GM12892 (cell line): ENCODE data around the gene FNDC1.

Source experiments
- DNase-seq: peaks from one replicate; pipeline ENCODE4 v3.0.0; 2011; ENCODE audit not compliant: insufficient read length
- FAIRE-seq: peaks from 2 replicates; lab custom pipeline; 2011; peaks lifted over from hg19 to GRCh38; lab: Jason Lieb, UNC
- POLR2A ChIP-seq: IDR thresholded peaks from 2 replicates; pipeline ENCODE4 v1.6.1; 2011; ENCODE audit warnings: low read depth, low read length, control low read depth
- POLR2AphosphoS5 ChIP-seq: IDR thresholded peaks from 2 replicates; pipeline ENCODE4 v1.6.1; 2011; ENCODE audit warnings: low read depth, low read length, control low read depth
- TAF1 ChIP-seq: IDR thresholded peaks from 2 replicates; pipeline ENCODE4 v1.6.1; 2011; ENCODE audit warnings: low read depth, mild to moderate bottlenecking, control low read depth, low read length, borderline replicate concordance

The FNDC1 gene

GRCh38 chr6:159169557-159170332, 545 bp downstream of the FNDC1 start:
- no peak for TF ChIP-seq TAF1
- TF ChIP-seq POLR2AphosphoS5, result no peak
- TF ChIP-seq POLR2A, result no peak
- FAIRE-seq (no peak), DNase-seq (peak; percentile 28)

- TF ChIP-seq POLR2A (no peak), TAF1 (no peak), POLR2AphosphoS5 (no peak)
- FAIRE-seq (no peak), DNase-seq (no peak)
Measured at GRCh38 chr6:159170333-159170672, 1.1 kb downstream of the FNDC1 start.

GRCh38 chr6:159170999-159171712, 2.0 kb downstream of the FNDC1 start:
- no peak for FAIRE-seq
- TF ChIP-seq POLR2AphosphoS5 (no peak), POLR2A (no peak), TAF1 (no peak)
- DNase-seq, result no peak

- no peak for FAIRE-seq
- TF ChIP-seq TAF1 (no peak), POLR2AphosphoS5 (no peak), POLR2A (no peak)
- DNase-seq, result no peak
Measured at GRCh38 chr6:159172091-159172491, 2.9 kb downstream of the FNDC1 start.

GRCh38 chr6:159174263-159174969, 5.2 kb downstream of the FNDC1 start:
- FAIRE-seq, result peak; percentile 83
- TF ChIP-seq TAF1 (no peak), POLR2AphosphoS5 (no peak), POLR2A (no peak)
- DNase-seq, result peak; percentile 47

- DNase-seq (no peak), FAIRE-seq (no peak)
- TF ChIP-seq POLR2AphosphoS5, result no peak
Measured at GRCh38 chr6:159176913-159177312, 7.7 kb downstream of the FNDC1 start.

GRCh38 chr6:159178847-159179246, 9.6 kb downstream of the FNDC1 start:
- TF ChIP-seq POLR2AphosphoS5, result no peak
- no peak for TF ChIP-seq POLR2A
- no peak for TF ChIP-seq TAF1
- FAIRE-seq, result no peak
- no peak for DNase-seq

GRCh38 chr6:159180001-159180400, 10.8 kb downstream of the FNDC1 start:
- FAIRE-seq (no peak), DNase-seq (no peak)
- no peak for TF ChIP-seq POLR2A
- no peak for TF ChIP-seq TAF1

GRCh38 chr6:159181914-159182313, 12.7 kb downstream of the FNDC1 start:
- TF ChIP-seq POLR2AphosphoS5, result no peak
- TF ChIP-seq TAF1, result no peak
- no peak for TF ChIP-seq POLR2A
- FAIRE-seq (no peak), DNase-seq (no peak)

GRCh38 chr6:159184559-159184958, 15.4 kb downstream of the FNDC1 start:
- no peak for FAIRE-seq
- TF ChIP-seq TAF1 (no peak), POLR2A (no peak), POLR2AphosphoS5 (no peak)
- DNase-seq, result no peak

GRCh38 chr6:159190460-159190859, 21.3 kb downstream of the FNDC1 start:
- TF ChIP-seq POLR2AphosphoS5 (no peak), POLR2A (no peak), TAF1 (no peak)

More at GRCh38 chr6:159190460-159190859, 21.3 kb downstream of the FNDC1 start:
- FAIRE-seq (no peak), DNase-seq (no peak)
